ENCODE measurements around the gene GOLGA3. TPM values are rescaled to one million over a fixed set of nuclear protein-coding genes. Genes with fewer than 3 reads are reported as not detected.

Gene GOLGA3
- total and polyA plus RNA-seq, 10 of the 15 experiments (the other 5 are each of a cell fraction or from before 2014, with no cell fraction given) = 2.0 to 42.7 (median 15.2) TPM

GRCh38 chr12:132818562-132818961 is 10.1 kb downstream of the GOLGA3 start:
- FAIRE-seq (no peak), DNase-seq (ENCODE audit: low read depth, low spot score) (no peak), ATAC-seq (no peak)
- 0 out of 2 replicates have a peak, but pooled peaks have one; percentile 34 for TF ChIP-seq ATF7 (IDR thresholded peaks at IDR 0.05; ENCODE audit: low read depth)
- no peak for TF ChIP-seq ATF2 (IDR thresholded peaks at IDR 0.05; ENCODE audit: low read length)
- H3K9me3 ChIP-seq (replicated peaks; ENCODE audit: control insufficient read depth, insufficient read depth, low read length) = no peaks in the 10 kb centered on the region; the same call in 2 of the 3 replicates
- intact Hi-C loops (cut with micrococcal nuclease; ENCODE audit: unreplicated experiment) = no loop called here
- no peak overlapping the region for H3K9ac ChIP-seq (ENCODE audit: control insufficient read depth, insufficient read depth, low read length)
- H3K36me3 ChIP-seq (ENCODE audit: control insufficient read depth in 2 of 2, insufficient read depth in 2 of 2, low read length in 1 of 2) = peaks cover 16 to 35% of the 10 kb centered on the region in 2 experiments
- peaks cover 14% of the 10 kb centered on the region for H3K4me1 ChIP-seq (ENCODE audit: control insufficient read depth, insufficient read depth, low read length)
- in situ Hi-C loops (cut with MboI) = no loop called here
- no peak overlapping the region for H2AFZ ChIP-seq (ENCODE audit: control insufficient read depth, low read depth, low read length)
- WGBS (ENCODE audit: insufficient coverage, insufficient replicate concordance, low lambda C conversion rate, missing lambda C conversion rate) = 98% methylated on average over 8 of the region's 8 CpGs
- CTCF ChIA-PET = no interaction called here
- SMC1A ChIA-PET (ENCODE audit: uncharacterized antibody, unreplicated experiment) = no interaction called here
- RAD21 ChIA-PET (ENCODE audit: unreplicated experiment) = no interaction called here
- H3K4me2 ChIP-seq (ENCODE audit: control insufficient read depth, insufficient read depth) = no peak overlapping the region
- no peak overlapping the region; the same call in 1 of the 2 replicates for H3K27ac ChIP-seq (ENCODE audit: control insufficient read depth, insufficient read depth)
- BruUV-seq (replicated peaks) = no TSS peak
- H3K79me2 ChIP-seq (ENCODE audit: control insufficient read depth, insufficient read depth, low read length) = peaks cover 8% of the 10 kb centered on the region
- no peaks in the 10 kb centered on the region for H4K20me1 ChIP-seq (ENCODE audit: control insufficient read depth, insufficient read depth)
- H3K4me3 ChIP-seq = no peak overlapping the region
- POLR2A ChIA-PET = interaction anchor here (1.4 kb wide), 1 partner anchor 10 kb away, joined by 3 read pairs; the partner anchor contains the start of gene GOLGA3
- H3K27me3 ChIP-seq (replicated peaks in 1 of 2; ENCODE audit: control insufficient read depth in 2 of 2, insufficient read depth in 2 of 2, low read length in 1 of 2) = no peaks in the 10 kb centered on the region

GRCh38 chr12:132814232-132814631 is 14.4 kb downstream of the GOLGA3 start:
- FAIRE-seq (no peak), ATAC-seq (no peak), DNase-seq (ENCODE audit: low read depth, low spot score) (no peak)
- 99% methylated on average over 21 of the region's 21 CpGs for WGBS (ENCODE audit: insufficient coverage, insufficient replicate concordance, low lambda C conversion rate, missing lambda C conversion rate)
- peaks cover 3% of the 10 kb centered on the region; the same call in 1 of the 2 replicates for H3K4me1 ChIP-seq (ENCODE audit: control insufficient read depth, insufficient read depth, low read length)
- intact Hi-C loops (cut with micrococcal nuclease; ENCODE audit: unreplicated experiment) = no loop called here
- no peak overlapping the region for H3K4me3 ChIP-seq
- H3K9me3 ChIP-seq (replicated peaks; ENCODE audit: control insufficient read depth, insufficient read depth, low read length) = no peaks in the 10 kb centered on the region; the same call in 2 of the 3 replicates
- no peaks in the 10 kb centered on the region for H4K20me1 ChIP-seq (ENCODE audit: control insufficient read depth, insufficient read depth)
- H3K9ac ChIP-seq (ENCODE audit: control insufficient read depth, insufficient read depth, low read length) = no peak overlapping the region
- H3K36me3 ChIP-seq (ENCODE audit: control insufficient read depth in 2 of 2, insufficient read depth in 2 of 2, low read length in 1 of 2) = peaks cover 16 to 38% of the 10 kb centered on the region in 2 experiments
- in situ Hi-C loops (cut with MboI) = no loop called here
- no peak overlapping the region for H3K27ac ChIP-seq (ENCODE audit: control insufficient read depth, insufficient read depth)
- H2AFZ ChIP-seq (ENCODE audit: control insufficient read depth, low read depth, low read length) = no peak overlapping the region
- POLR2A ChIA-PET = no interaction called here
- H3K79me2 ChIP-seq (ENCODE audit: control insufficient read depth, insufficient read depth, low read length) = peaks cover 3% of the 10 kb centered on the region; the same call in 1 of the 2 replicates
- SMC1A ChIA-PET (ENCODE audit: uncharacterized antibody, unreplicated experiment) = no interaction called here
- H3K27me3 ChIP-seq (replicated peaks in 1 of 2; ENCODE audit: control insufficient read depth in 2 of 2, insufficient read depth in 2 of 2, low read length in 1 of 2) = no peaks in the 10 kb centered on the region
- CTCF ChIA-PET = no interaction called here
- RAD21 ChIA-PET (ENCODE audit: unreplicated experiment) = no interaction called here
- H3K4me2 ChIP-seq (ENCODE audit: control insufficient read depth, insufficient read depth) = no peak overlapping the region
- TSS peak; percentile 18 for BruUV-seq (replicated peaks)
- TF ChIP-seq MYC (IDR thresholded peaks at IDR 0.05; ENCODE audit: insufficient read depth, insufficient read length, insufficient replicate concordance, low read length, severe bottlenecking) (no peak), ZNF274 (IDR thresholded peaks at IDR 0.05; ENCODE audit: insufficient read depth, insufficient read length) (no peak), ATF3 (IDR thresholded peaks at IDR 0.05; ENCODE audit: borderline replicate concordance, extremely low read depth, low read depth, low read length) (no peak), NFYA (IDR thresholded peaks at IDR 0.05; ENCODE audit: borderline replicate concordance, low read depth, low read length) (no peak), USF1 (IDR thresholded peaks at IDR 0.05; ENCODE audit: borderline replicate concordance, extremely low read length, insufficient read depth, low read depth, low read length) (no peak), EP300 (IDR thresholded peaks at IDR 0.05; ENCODE audit: borderline replicate concordance in 1 of 2, control insufficient read depth in 1 of 2, low read depth in 2 of 2, low read length in 2 of 2) (no peak), E2F8 (IDR thresholded peaks at IDR 0.05; ENCODE audit: low read depth, partially characterized antibody) (no peak)

All from GM12878 (cell line).